WI38 (cell line): ENCODE measurements around the gene DNAI7.

Experiments
- H3K4me3 ChIP-seq: 2 replicates; pipeline ENCODE4 v1.5.1; 2011; ENCODE audit warnings: low read depth, mild to moderate bottlenecking, control low read depth, low read length
- TF ChIP-seq, protein P1 (sequence below): IDR thresholded peaks from 2 replicates; pipeline ENCODE4 v1.5.1; 2012; ENCODE audit warnings: low read depth, mild to moderate bottlenecking, control low read depth, low read length

Gene DNAI7

DNA sequence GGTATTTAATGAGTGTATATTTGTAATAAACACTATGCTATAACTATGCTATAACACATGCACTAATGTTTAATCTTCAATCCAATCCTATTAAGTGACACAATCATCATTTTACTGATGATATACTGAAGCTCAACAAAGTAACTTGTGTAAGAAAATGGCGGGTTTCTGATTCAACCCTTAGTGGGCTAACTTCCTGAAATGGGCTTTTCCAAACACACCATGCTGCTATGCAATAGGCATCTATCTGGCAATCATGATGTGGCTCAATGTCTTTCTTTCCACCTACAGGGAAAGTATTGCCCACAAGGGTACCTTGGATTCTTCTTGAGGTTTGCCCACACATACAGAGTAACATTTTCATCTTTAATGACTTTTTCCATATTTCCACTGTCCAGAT lies 48.3 kb downstream of the DNAI7 start:
- TF ChIP-seq, protein P1, sequence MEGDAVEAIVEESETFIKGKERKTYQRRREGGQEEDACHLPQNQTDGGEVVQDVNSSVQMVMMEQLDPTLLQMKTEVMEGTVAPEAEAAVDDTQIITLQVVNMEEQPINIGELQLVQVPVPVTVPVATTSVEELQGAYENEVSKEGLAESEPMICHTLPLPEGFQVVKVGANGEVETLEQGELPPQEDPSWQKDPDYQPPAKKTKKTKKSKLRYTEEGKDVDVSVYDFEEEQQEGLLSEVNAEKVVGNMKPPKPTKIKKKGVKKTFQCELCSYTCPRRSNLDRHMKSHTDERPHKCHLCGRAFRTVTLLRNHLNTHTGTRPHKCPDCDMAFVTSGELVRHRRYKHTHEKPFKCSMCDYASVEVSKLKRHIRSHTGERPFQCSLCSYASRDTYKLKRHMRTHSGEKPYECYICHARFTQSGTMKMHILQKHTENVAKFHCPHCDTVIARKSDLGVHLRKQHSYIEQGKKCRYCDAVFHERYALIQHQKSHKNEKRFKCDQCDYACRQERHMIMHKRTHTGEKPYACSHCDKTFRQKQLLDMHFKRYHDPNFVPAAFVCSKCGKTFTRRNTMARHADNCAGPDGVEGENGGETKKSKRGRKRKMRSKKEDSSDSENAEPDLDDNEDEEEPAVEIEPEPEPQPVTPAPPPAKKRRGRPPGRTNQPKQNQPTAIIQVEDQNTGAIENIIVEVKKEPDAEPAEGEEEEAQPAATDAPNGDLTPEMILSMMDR = no peak
- no peak overlapping the region for H3K4me3 ChIP-seq

DNA sequence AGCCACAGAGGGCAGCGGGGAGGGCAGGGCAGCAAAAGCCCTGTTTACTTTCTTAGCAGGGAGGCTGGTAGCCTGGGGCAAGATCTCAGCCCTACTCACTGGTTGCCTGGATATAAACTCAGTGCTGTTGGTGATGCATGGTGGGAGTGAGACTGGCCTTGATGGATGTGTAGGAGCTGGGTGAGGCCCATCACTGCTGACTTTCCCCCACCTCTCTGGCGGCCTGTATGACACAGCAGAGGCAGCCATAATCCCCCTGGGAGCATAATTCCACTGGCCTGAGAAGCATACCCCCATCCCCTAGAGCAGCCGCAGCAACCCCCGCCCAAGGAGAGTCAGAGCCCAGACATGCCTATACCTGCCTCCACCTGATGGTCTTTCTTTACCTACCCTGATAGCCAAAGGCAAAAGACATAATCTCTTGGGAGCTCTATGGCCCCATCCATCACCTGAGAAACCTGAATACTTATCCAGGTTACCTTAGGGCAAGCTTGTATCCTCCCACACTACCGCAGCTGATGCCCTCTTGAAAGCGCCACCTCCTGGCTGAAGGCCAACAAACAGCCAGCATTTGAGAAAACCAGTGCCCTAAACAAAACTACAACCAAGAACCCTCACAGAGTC lies 59.3 kb downstream of the DNAI7 start:
- TF ChIP-seq, protein P1 = no peak
- no peak overlapping the region for H3K4me3 ChIP-seq

GRCh38 chr12:25131270-25131669 lies 63.7 kb downstream of the DNAI7 start:
- TF ChIP-seq, protein P1 = no peak
- H3K4me3 ChIP-seq = no peak overlapping the region

DNA sequence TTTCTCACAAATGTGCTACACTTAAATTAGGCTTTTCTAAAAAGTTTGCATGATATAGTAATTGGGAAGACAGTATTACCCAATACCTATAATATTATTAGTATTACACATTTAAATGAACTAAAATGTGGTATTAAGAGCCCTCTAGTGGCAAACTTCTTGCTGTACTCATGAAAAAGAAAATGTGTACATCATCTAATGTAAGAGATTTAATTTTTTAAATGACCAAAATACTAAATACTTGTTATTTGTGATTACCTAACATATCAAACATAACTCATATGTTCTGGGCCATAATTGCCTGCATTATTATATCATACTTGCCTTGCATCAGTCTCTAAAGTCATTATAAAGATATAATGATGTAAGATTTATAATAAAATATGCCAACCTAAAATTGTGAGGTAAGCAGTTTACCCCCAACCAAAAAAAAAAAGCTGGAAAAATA lies 64.2 kb downstream of the DNAI7 start:
- H3K4me3 ChIP-seq = no peak overlapping the region
- TF ChIP-seq, protein P1 = no peak

GRCh38 chr12:25126746-25127145 lies 68.2 kb downstream of the DNAI7 start:
- TF ChIP-seq, protein P1 = no peak

DNA sequence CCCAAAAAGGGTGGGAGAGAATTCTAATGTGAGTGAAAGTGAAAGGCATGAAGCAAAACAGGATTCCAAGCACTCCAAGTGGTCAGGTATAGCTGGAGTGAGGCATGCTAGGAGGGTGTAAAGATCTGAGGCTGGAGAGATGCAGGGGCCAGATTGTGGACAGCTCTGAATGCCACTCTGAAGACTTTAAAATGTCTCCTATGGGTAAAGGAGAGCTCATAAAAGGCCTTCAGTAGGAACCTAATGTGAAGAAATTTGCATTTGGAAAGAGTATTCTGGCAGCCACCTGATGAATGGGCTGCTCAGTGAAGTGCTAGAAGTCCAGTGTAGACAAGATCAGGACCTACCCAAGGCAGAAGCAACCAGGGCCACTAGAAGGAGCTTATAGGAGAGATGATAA lies 68.9 kb downstream of the DNAI7 start:
- no peak overlapping the region for H3K4me3 ChIP-seq
- TF ChIP-seq, protein P1 = no peak

More at GRCh38 chr12:25126746-25127145, 68.2 kb downstream of the DNAI7 start:
- H3K4me3 ChIP-seq = no peak overlapping the region

DNA sequence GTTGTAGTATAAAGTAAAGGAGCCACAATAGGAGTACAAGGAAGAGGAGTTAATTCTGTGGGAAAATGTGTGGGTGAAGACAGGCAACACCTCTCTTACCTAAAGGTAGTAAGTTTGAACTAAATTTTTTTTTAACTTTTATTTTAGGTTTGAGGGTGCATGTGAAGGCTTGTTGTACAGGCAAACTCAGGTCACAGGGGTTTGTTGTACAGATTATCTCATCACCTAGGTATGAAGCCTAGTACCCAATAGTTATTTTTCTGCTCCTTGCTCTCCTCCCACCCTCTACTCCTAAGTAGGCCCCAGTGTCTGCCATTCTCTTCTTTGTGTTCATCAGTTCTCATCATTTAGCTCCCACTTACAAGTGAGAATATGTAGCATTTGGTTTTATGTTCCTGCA lies 70.5 kb downstream of the DNAI7 start:
- no peak overlapping the region for H3K4me3 ChIP-seq
- TF ChIP-seq, protein P1 = no peak
